Measurements from ENCODE around the gene ASPG.

The ASPG gene

GRCh38 chr14:104105071-104105821 lies 19.7 kb downstream of the ASPG start:
- no peak for DNase-seq (ENCODE audit: low read depth)

GRCh38 chr14:104105822-104106470 lies 20.4 kb downstream of the ASPG start:
- no peak for DNase-seq (ENCODE audit: low read depth)

- DNase-seq (ENCODE audit: low read depth), result no peak
These were observed 21.0 kb downstream of the ASPG start for GRCh38 chr14:104106471-104106991.

- DNase-seq (ENCODE audit: low read depth), result no peak
These were observed 21.6 kb downstream of the ASPG start for GRCh38 chr14:104107101-104107581.

- DNase-seq (ENCODE audit: low read depth), result no peak
These were observed 22.4 kb downstream of the ASPG start for GRCh38 chr14:104107611-104108569.

GRCh38 chr14:104108570-104109541 lies 23.4 kb downstream of the ASPG start:
- no peak for DNase-seq (ENCODE audit: low read depth)

GRCh38 chr14:104109731-104110361 lies 24.3 kb downstream of the ASPG start:
- no peak for DNase-seq (ENCODE audit: low read depth)

GRCh38 chr14:104110491-104111209 lies 25.1 kb downstream of the ASPG start:
- DNase-seq (ENCODE audit: low read depth), result no peak

GRCh38 chr14:104111301-104112112 lies 26.0 kb downstream of the ASPG start:
- no peak for DNase-seq (ENCODE audit: low read depth)

- DNase-seq (ENCODE audit: low read depth), result no peak
These were observed 26.6 kb downstream of the ASPG start for GRCh38 chr14:104112113-104112505.

GRCh38 chr14:104112609-104113571 lies 27.4 kb downstream of the ASPG start:
- no peak for DNase-seq (ENCODE audit: low read depth)

- DNase-seq (ENCODE audit: low read depth), result no peak
These were observed 28.3 kb downstream of the ASPG start for GRCh38 chr14:104113631-104114420.

- no peak for DNase-seq (ENCODE audit: low read depth)
These were observed 29.1 kb downstream of the ASPG start for GRCh38 chr14:104114421-104115130.

- DNase-seq (ENCODE audit: low read depth), result no peak
These were observed 29.7 kb downstream of the ASPG start for GRCh38 chr14:104115131-104115600.

GRCh38 chr14:104115691-104116287 lies 30.3 kb downstream of the ASPG start:
- DNase-seq (ENCODE audit: low read depth), result no peak

Measured in activated T-helper 9 cell treated with anti-CD3 and anti-CD28 coated beads, Interleukin-2, amount 50 U/mL, for 16 hours (primary cell).